Osteoblast (primary cell): ENCODE measurements around the gene SND1. TPM values are rescaled to one million over a fixed set of nuclear protein-coding genes. Genes with fewer than 3 reads are reported as not detected.
A peak's percentile ranks its signal among the peaks of the same experiment; 100 is the strongest.

Experiments
- DNase-seq: peaks from one replicate; pipeline ENCODE4 v3.0.0; 2011; ENCODE audit warnings: low spot score, mixed read lengths; ENCODE audit not compliant: insufficient read length; ENCODE audit errors: missing footprints
- H2AFZ ChIP-seq: 2 replicates; pipeline ENCODE4 v1.6.0; 2011; ENCODE audit warnings: mild to moderate bottlenecking, low read length
- H3K27ac ChIP-seq: 2 replicates; pipeline ENCODE4 v1.5.1; 2011; ENCODE audit warnings: mild to moderate bottlenecking, low read depth, low read length, moderate library complexity
- H3K27me3 ChIP-seq: 2 replicates; pipeline ENCODE4 v1.6.0; 2012; ENCODE audit warnings: mild to moderate bottlenecking, control low read depth, inconsistent platforms, low read length, moderate library complexity; ENCODE audit not compliant: insufficient read depth
- H3K36me3 ChIP-seq: 2 replicates; pipeline ENCODE4 v1.5.1; 2011; ENCODE audit warnings: mild to moderate bottlenecking, low read length, control low read depth, moderate library complexity; ENCODE audit not compliant: insufficient read depth
- H3K4me1 ChIP-seq: 2 replicates; pipeline ENCODE4 v1.5.1; 2011; ENCODE audit warnings: mild to moderate bottlenecking, low read length, control low read depth, moderate library complexity; ENCODE audit not compliant: insufficient read depth
- H3K4me2 ChIP-seq: 2 replicates; pipeline ENCODE4 v1.6.0; 2011; ENCODE audit warnings: mild to moderate bottlenecking, low read length; ENCODE audit not compliant: insufficient read depth
- H3K4me3 ChIP-seq: fragments of 200-600 bp; sonication (generic); 3 replicates; pipeline ENCODE4 v1.5.1; 2012; ENCODE audit warnings: mild to moderate bottlenecking, low read length, inconsistent platforms; ENCODE audit not compliant: insufficient read depth
- H3K79me2 ChIP-seq: 2 replicates; pipeline ENCODE4 v1.6.0; 2012; ENCODE audit warnings: mild to moderate bottlenecking, low read length, control low read depth, inconsistent platforms; ENCODE audit not compliant: insufficient read depth
- H3K9me3 ChIP-seq: 2 replicates; pipeline ENCODE4 v1.5.1; 2011; ENCODE audit warnings: low read depth, low read length, control low read depth
- H4K20me1 ChIP-seq: 2 replicates; pipeline ENCODE4 v1.6.0; 2012; ENCODE audit warnings: mild to moderate bottlenecking, low read length, control low read depth; ENCODE audit not compliant: insufficient read depth
- CTCF ChIP-seq: IDR thresholded peaks from 2 replicates; pipeline ENCODE4 v1.5.1; 2011; ENCODE audit warnings: mild to moderate bottlenecking, low read depth, low read length, moderate library complexity; ENCODE audit errors: extremely low read depth
- total RNA-seq: library from RNA; depleted of rRNA; stranded (reverse); fragments of >200 nt; gene quantifications from 2 replicates; pipeline ENCODE4 v1.2.3, GENCODE V29; 2012

Gene SND1
- total RNA-seq, 1 donor: 257 TPM

- no peaks in the 10 kb centered on the region for H3K27me3 ChIP-seq
- no peak overlapping the region for H3K4me2 ChIP-seq
- no peak overlapping the region for H2AFZ ChIP-seq
- H3K27ac ChIP-seq: no peak overlapping the region
- TF ChIP-seq CTCF: no peak
- H3K4me1 ChIP-seq: peaks cover 21% of the 10 kb centered on the region
- H4K20me1 ChIP-seq: peaks cover 36% of the 10 kb centered on the region
- DNase-seq: no peak
- H3K79me2 ChIP-seq: peaks cover 11% of the 10 kb centered on the region
- peaks cover 3% of the 10 kb centered on the region for H3K36me3 ChIP-seq
- no peaks in the 10 kb centered on the region for H3K9me3 ChIP-seq
- no peak overlapping the region for H3K4me3 ChIP-seq
These were observed 402.0 kb downstream of the SND1 start for GRCh38 chr7:128053991-128054390.

GRCh38 chr7:128054511-128054910, 402.5 kb downstream of the SND1 start:
- no peak overlapping the region for H3K4me3 ChIP-seq
- no peak for TF ChIP-seq CTCF
- DNase-seq: no peak
- no peaks in the 10 kb centered on the region for H3K27me3 ChIP-seq
- H3K9me3 ChIP-seq: no peaks in the 10 kb centered on the region
- H3K27ac ChIP-seq: no peak overlapping the region
- no peak overlapping the region for H3K4me2 ChIP-seq
- H3K79me2 ChIP-seq: peaks cover 11% of the 10 kb centered on the region
- H3K4me1 ChIP-seq: peaks cover 21% of the 10 kb centered on the region
- no peak overlapping the region for H2AFZ ChIP-seq
- peaks cover 37% of the 10 kb centered on the region for H4K20me1 ChIP-seq
- peaks cover 3% of the 10 kb centered on the region for H3K36me3 ChIP-seq

DNA sequence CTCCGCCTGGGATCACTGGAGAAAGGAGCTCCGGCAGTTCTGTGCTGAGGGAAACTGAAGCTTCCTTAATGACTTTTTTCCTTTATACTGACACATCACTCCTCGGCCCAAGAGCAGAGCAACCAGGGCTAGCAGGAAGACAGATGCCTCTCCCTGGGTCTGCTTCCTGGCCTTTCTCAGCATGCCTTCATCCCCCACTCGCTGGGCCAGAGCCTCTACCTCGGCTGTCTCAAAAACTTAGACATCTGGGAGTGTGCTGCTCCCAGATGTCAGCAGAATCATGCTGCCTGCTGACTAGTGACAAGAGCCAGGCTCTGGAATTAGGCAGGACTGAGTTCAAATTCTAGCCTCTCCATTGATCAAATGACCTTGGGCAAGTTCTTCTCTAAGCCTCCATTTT, 403.6 kb downstream of the SND1 start:
- peaks cover 42% of the 10 kb centered on the region for H4K20me1 ChIP-seq
- no peak overlapping the region for H3K27ac ChIP-seq
- no peak overlapping the region for H2AFZ ChIP-seq
- H3K9me3 ChIP-seq: no peaks in the 10 kb centered on the region
- no peak overlapping the region for H3K4me2 ChIP-seq
- H3K27me3 ChIP-seq: no peaks in the 10 kb centered on the region
- peaks cover 3% of the 10 kb centered on the region for H3K36me3 ChIP-seq
- H3K79me2 ChIP-seq: peaks cover 6% of the 10 kb centered on the region
- DNase-seq: no peak
- H3K4me3 ChIP-seq: no peak overlapping the region
- no peak for TF ChIP-seq CTCF
- peaks cover 21% of the 10 kb centered on the region for H3K4me1 ChIP-seq

- Histone ChIP-seq H3K79me2 (peaks cover 4% of the 10 kb centered on the region), H3K4me2 (peak overlapping the region; percentile 66), H3K4me1 (peaks cover 21% of the 10 kb centered on the region), H3K9me3 (no peaks in the 10 kb centered on the region), H2AFZ (no peak overlapping the region), H3K4me3 (no peak overlapping the region), H4K20me1 (peaks cover 35% of the 10 kb centered on the region), H3K36me3 (peaks cover 3% of the 10 kb centered on the region), H3K27ac (peak overlapping the region; percentile 70), H3K27me3 (no peaks in the 10 kb centered on the region)
- no peak for TF ChIP-seq CTCF
- DNase-seq: peak; percentile 91
These were observed 404.9 kb downstream of the SND1 start for GRCh38 chr7:128056901-128057300.
